ENCODE data around the gene RND3.

Gene RND3

GRCh38 chr2:150432312-150432625 lies 55.2 kb downstream of the RND3 start:
- TF ChIP-seq, protein P1, sequence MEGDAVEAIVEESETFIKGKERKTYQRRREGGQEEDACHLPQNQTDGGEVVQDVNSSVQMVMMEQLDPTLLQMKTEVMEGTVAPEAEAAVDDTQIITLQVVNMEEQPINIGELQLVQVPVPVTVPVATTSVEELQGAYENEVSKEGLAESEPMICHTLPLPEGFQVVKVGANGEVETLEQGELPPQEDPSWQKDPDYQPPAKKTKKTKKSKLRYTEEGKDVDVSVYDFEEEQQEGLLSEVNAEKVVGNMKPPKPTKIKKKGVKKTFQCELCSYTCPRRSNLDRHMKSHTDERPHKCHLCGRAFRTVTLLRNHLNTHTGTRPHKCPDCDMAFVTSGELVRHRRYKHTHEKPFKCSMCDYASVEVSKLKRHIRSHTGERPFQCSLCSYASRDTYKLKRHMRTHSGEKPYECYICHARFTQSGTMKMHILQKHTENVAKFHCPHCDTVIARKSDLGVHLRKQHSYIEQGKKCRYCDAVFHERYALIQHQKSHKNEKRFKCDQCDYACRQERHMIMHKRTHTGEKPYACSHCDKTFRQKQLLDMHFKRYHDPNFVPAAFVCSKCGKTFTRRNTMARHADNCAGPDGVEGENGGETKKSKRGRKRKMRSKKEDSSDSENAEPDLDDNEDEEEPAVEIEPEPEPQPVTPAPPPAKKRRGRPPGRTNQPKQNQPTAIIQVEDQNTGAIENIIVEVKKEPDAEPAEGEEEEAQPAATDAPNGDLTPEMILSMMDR (conservative IDR thresholded peaks at IDR 0.05; ENCODE audit: low read depth), result no peak
- CTCF ChIA-PET, result no interaction called here
- POLR2A ChIA-PET (ENCODE audit: low non-redundant PET), result no interaction called here
- no peak for DNase-seq (ENCODE audit: low spot score)
- H3K27ac ChIP-seq, result no peak overlapping the region

- ChIA-PET CTCF (no interaction called here), POLR2A (ENCODE audit: low non-redundant PET) (no interaction called here)
- no peak overlapping the region for H3K27ac ChIP-seq
- TF ChIP-seq, protein P1 (conservative IDR thresholded peaks at IDR 0.05; ENCODE audit: low read depth), result no peak
- DNase-seq (ENCODE audit: low spot score), result no peak
These were observed 55.7 kb downstream of the RND3 start for GRCh38 chr2:150431561-150432311.

GRCh38 chr2:150429384-150429961 lies 58.0 kb downstream of the RND3 start:
- TF ChIP-seq, protein P1 (conservative IDR thresholded peaks at IDR 0.05; ENCODE audit: low read depth), result no peak
- POLR2A ChIA-PET (ENCODE audit: low non-redundant PET), result no interaction called here
- CTCF ChIA-PET, result no interaction called here
- no peak overlapping the region for H3K27ac ChIP-seq
- no peak for DNase-seq (ENCODE audit: low spot score)

GRCh38 chr2:150428641-150429040 lies 58.8 kb downstream of the RND3 start:
- POLR2A ChIA-PET (ENCODE audit: low non-redundant PET), result no interaction called here
- no peak overlapping the region for H3K27ac ChIP-seq

GRCh38 chr2:150427298-150427697 lies 60.2 kb downstream of the RND3 start:
- DNase-seq (ENCODE audit: low spot score), result no peak
- TF ChIP-seq, protein P1 (conservative IDR thresholded peaks at IDR 0.05; ENCODE audit: low read depth), result no peak
- no peak overlapping the region for H3K27ac ChIP-seq
- CTCF ChIA-PET, result no interaction called here
- POLR2A ChIA-PET (ENCODE audit: low non-redundant PET), result no interaction called here

More at GRCh38 chr2:150428641-150429040, 58.8 kb downstream of the RND3 start:
- no peak for DNase-seq (ENCODE audit: low spot score)
- CTCF ChIA-PET, result no interaction called here
- TF ChIP-seq, protein P1 (conservative IDR thresholded peaks at IDR 0.05; ENCODE audit: low read depth), result no peak

GRCh38 chr2:150426724-150427123 lies 60.7 kb downstream of the RND3 start:
- no peak overlapping the region for H3K27ac ChIP-seq
- POLR2A ChIA-PET (ENCODE audit: low non-redundant PET), result no interaction called here
- CTCF ChIA-PET, result interaction anchor here (0.6 to 0.7 kb wide), 2 partner anchors 184 to 217 kb away, joined by 3 read pairs; no protein-coding TSS in a partner anchor
- no peak for DNase-seq (ENCODE audit: low spot score)
- TF ChIP-seq, protein P1 (conservative IDR thresholded peaks at IDR 0.05; ENCODE audit: low read depth), result no peak
